ENCODE data around the gene ST6GALNAC5. TPM values are rescaled to one million over a fixed set of nuclear protein-coding genes. Genes with fewer than 3 reads are reported as not detected.

ST6GALNAC5 gene
- total RNA-seq, 3 donors from 2014 or later, result 0.38 to 3.8 (median 1.3) TPM

- no peaks in the 10 kb centered on the region for H3K9me3 ChIP-seq
- intact Hi-C loops (cut with DNase I, micrococcal nuclease), result no loop called here
- H3K4me3 ChIP-seq, result no peak overlapping the region
- H3K4me1 ChIP-seq (ENCODE audit: low read depth), result no peaks in the 10 kb centered on the region
- ATAC-seq (no peak), DNase-seq (no peak)
- no peaks in the 10 kb centered on the region for H3K36me3 ChIP-seq (ENCODE audit: low read depth)
- no peak for TF ChIP-seq CTCF (IDR thresholded peaks at IDR 0.05)
These were observed 189.2 kb downstream of the ST6GALNAC5 start for GRCh38 chr1:77056525-77056924.

GRCh38 chr1:77057994-77058585 lies 190.8 kb downstream of the ST6GALNAC5 start:
- no peak for TF ChIP-seq CTCF (IDR thresholded peaks at IDR 0.05)
- Histone ChIP-seq H3K4me1 (ENCODE audit: low read depth) (no peaks in the 10 kb centered on the region), H3K4me3 (no peak overlapping the region), H3K9me3 (no peaks in the 10 kb centered on the region), H3K36me3 (ENCODE audit: low read depth) (no peaks in the 10 kb centered on the region)
- DNase-seq, result no peak
- intact Hi-C loops (cut with DNase I, micrococcal nuclease), result no loop called here
- ATAC-seq, result no peak

DNA sequence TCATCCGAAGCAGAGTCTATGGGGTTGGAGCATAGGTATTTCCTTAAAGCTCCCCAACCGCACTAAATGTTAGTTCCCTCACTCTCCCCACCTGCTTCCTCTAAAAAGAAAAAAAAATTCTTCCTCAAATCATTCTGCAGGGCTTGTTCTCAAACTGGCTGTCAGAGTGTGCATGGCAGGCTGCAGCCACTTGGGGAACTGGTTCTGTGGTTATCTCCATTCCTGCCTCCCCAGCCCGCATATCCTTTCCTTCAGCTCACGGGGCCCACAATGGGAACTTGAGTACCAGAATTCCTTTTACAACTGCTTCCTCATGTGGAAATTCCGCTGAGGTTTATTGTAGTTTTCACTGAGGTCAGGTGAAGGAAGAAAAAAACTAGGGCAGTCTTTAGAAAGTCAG lies 192.7 kb downstream of the ST6GALNAC5 start:
- no peak for DNase-seq
- no peaks in the 10 kb centered on the region for H3K4me1 ChIP-seq (ENCODE audit: low read depth)
- no peak for ATAC-seq
- intact Hi-C loops (cut with DNase I, micrococcal nuclease), result no loop called here
- no peaks in the 10 kb centered on the region for H3K9me3 ChIP-seq
- no peaks in the 10 kb centered on the region for H3K36me3 ChIP-seq (ENCODE audit: low read depth)
- no peak for TF ChIP-seq CTCF (IDR thresholded peaks at IDR 0.05)
- no peak overlapping the region for H3K4me3 ChIP-seq

DNA sequence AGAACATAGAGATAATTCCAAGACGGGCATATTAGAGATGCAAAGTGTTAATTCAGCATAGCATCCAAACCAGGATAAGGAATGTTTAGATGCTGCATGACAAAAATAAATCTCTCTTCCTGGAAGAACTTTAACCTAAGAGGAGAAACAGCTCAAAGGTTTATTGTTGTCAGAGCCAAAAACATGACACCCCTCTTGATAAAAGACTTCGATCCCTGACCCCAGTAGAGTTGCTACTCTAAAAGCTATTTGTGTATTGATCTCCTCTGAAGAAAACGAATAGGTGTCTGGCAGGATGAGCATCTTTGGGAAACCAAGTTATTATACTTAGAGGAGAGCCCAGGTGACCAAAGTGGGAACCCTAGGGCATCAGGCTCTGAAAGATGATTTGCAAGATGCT lies 193.9 kb downstream of the ST6GALNAC5 start:
- Histone ChIP-seq H3K36me3 (ENCODE audit: low read depth) (no peaks in the 10 kb centered on the region), H3K4me3 (no peak overlapping the region), H3K4me1 (ENCODE audit: low read depth) (no peaks in the 10 kb centered on the region), H3K9me3 (no peaks in the 10 kb centered on the region)
- TF ChIP-seq CTCF (IDR thresholded peaks at IDR 0.05), result no peak
- intact Hi-C loops (cut with DNase I, micrococcal nuclease), result no loop called here
- DNase-seq, result no peak
- ATAC-seq, result no peak

DNA sequence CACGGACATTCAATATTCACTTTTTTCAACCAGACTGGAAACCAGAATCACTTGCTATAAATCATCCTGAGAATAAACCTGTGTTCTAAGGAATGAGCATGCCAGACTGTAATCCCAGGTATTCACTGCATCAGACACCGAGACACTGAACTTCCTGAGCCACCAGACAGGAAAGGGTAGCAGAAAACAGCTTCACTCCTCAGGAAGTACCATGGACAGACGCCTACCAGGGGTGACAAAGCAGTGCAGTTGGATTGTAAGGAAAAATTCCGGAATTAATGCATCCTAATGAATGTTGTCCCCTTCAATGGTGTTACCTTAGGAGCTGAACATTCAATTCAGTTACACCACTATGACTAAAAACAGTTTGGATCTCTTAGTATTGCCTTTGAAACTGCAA lies 195.8 kb downstream of the ST6GALNAC5 start:
- no peak for TF ChIP-seq CTCF (IDR thresholded peaks at IDR 0.05)
- intact Hi-C loops (cut with DNase I, micrococcal nuclease), result no loop called here
- no peak for DNase-seq
- ATAC-seq, result no peak
- Histone ChIP-seq H3K4me3 (no peak overlapping the region), H3K4me1 (ENCODE audit: low read depth) (no peaks in the 10 kb centered on the region), H3K36me3 (ENCODE audit: low read depth) (no peaks in the 10 kb centered on the region), H3K9me3 (no peaks in the 10 kb centered on the region)

GRCh38 chr1:77064246-77064645 lies 197.0 kb downstream of the ST6GALNAC5 start:
- TF ChIP-seq CTCF (IDR thresholded peaks at IDR 0.05), result no peak
- Histone ChIP-seq H3K9me3 (no peaks in the 10 kb centered on the region), H3K36me3 (ENCODE audit: low read depth) (no peaks in the 10 kb centered on the region), H3K4me3 (no peak overlapping the region), H3K4me1 (ENCODE audit: low read depth) (no peaks in the 10 kb centered on the region)
- DNase-seq (no peak), ATAC-seq (no peak)
- intact Hi-C loops (cut with DNase I, micrococcal nuclease), result no loop called here

Measured in mucosa of descending colon (tissue), 3 donors.